Posterior cingulate gyrus (tissue), 11 donors: ENCODE measurements around the gene POT1.

ENCODE experiments used
- DNase-seq, 10 donors: peaks; one replicate each; pipeline versions ENCODE4 v3.0.0 to v3.0.0-alpha.2; 2020 to 2021; ENCODE audit warnings: mixed read lengths in 3 of 10
- intact Hi-C: fragments of 100-400 bp; cut with DNase I; formaldehyde crosslinking; loops from one replicate; pipeline ENCODE4 v1.15.1; 2023

POT1 gene

GRCh38 chr7:124779620-124780019, 150.0 kb downstream of the POT1 start:
- intact Hi-C loops: no loop called here
- DNase-seq: no peak

- intact Hi-C loops: no loop called here
- no peak for DNase-seq
Measured at GRCh38 chr7:124779194-124779593, 150.4 kb downstream of the POT1 start.

DNA sequence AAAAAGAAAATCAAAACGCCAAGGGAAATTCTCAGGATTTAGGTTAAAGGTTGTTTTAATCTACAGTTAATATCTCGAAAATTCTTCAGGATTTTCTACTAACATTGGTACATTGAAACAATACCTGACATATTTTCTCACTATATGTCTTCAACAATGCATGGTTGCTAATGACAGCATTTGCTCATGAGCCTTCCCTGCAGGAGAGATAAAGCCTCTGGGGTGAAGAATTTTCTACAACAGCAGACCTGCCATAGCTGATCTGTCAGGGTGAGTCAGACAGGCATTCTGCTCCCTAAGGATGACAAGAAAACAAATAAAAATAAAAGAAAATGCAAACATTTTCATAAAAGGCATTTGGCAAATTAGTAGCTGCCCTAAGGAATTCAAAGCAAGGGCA, 152.4 kb downstream of the POT1 start:
- DNase-seq: no peak
- intact Hi-C loops: no loop called here

DNA sequence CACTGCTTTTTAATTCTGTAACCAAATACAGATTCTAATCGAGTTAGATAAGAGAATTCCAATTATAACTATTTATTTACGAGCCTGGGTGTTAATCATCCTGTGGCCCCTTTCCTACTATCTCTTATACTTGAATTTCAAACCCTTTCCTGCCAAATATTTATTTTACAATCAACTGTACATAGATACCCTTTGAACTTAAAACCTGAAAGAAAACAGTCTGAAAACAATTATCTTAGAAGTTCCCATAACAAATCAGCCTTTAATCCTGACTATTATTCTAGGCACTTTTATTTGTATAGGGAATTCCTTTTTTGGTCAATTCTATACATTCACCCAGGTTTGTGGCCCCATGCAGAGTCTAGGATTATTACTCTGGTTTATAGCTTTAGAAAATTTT, 153.5 kb downstream of the POT1 start:
- DNase-seq: no peak
- intact Hi-C loops: no loop called here

DNA sequence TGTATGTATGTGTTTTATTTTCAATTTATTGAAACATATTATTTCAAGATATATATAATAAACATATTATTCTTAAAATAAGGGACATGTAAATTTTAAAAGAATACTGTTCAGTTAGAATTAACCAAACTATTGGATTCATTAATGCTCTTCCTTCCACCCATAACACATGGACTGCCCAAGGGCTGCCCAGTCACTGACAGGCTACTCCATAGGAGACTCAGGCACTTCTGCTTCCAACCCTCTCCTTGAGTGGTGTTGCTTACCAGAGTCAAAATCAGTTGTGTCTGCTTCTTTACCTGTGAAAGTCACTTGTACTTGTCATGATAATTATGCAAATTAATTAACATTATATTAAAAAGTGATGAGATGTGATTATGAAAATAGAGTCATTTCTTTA, 154.2 kb downstream of the POT1 start:
- intact Hi-C loops: no loop called here
- no peak for DNase-seq

- no peak for DNase-seq
- intact Hi-C loops: no loop called here
Measured at GRCh38 chr7:124773938-124774337, 155.7 kb downstream of the POT1 start.

DNA sequence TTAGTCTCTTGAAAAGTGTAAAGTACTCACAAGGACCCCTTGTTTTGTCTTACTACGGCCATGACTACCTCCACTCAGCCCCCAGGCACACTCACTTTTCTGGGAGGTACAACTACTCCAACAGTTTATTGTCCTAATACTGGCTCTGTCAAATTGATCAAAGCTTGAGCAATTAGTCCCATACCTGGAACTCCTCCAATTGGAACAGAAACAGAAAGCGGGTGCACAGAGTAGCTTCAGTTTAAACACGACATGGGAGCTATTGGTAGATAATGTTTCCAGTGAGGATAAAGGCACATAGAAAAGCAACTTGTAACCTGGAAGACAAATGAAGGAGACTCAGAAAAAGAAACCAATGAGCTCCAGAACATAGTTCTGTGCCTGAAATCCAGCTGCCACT, 156.3 kb downstream of the POT1 start:
- intact Hi-C loops: no loop called here

More for the DNA sequence above, 156.3 kb downstream of the POT1 start:
- DNase-seq: no peak
